Measurements from ENCODE around the gene KIF23.

GRCh38 chr15:69468241-69469121 lies 54.3 kb downstream of the KIF23 start:
- TF ChIP-seq CTCF (IDR thresholded peaks at IDR 0.05; ENCODE audit: insufficient read depth, low read length, poor library complexity, severe bottlenecking) (no peak), EZH2phosphoT487 (conservative IDR thresholded peaks at IDR 0.05; ENCODE audit: low read length) (no peak)

Data from SU-DHL-6 (cell line).